GM19099 (cell line): Measurements from ENCODE around the gene ATP11A.

ENCODE experiments used
- POLR2A ChIP-seq: IDR thresholded peaks from 3 replicates; pipeline ENCODE4 v1.6.1; 2011; ENCODE audit warnings: low read depth; ENCODE audit not compliant: insufficient read length; ENCODE audit errors: extremely low read depth

Gene ATP11A

DNA sequence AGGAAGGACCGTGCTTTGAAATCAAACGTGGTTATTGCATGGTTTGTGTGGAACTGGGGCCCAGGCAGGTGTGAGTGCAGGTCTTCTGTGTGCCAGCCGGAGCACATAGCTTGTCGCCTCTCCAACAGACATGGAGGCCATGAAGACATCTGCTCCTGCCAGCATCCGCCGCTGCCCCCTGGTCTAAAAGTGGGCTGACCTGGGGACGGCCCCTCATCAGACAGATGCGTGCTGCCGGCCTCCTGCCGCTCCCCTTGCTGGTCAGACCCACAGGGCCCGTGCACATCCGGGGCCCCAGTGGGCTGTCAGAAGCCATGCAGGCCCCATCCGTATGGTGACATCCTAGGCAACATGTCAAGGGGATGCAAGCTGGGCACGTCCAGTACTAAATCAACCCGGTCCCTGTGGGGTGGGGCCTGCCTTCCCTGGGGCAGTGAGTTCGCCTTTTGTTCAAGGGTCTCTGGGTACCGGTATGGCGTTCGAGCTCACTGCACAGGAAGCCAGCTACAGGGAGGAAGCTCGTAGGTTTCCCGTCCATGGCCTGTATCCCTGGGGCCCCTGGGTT lies 191.2 kb downstream of the ATP11A start:
- no peak for TF ChIP-seq POLR2A

DNA sequence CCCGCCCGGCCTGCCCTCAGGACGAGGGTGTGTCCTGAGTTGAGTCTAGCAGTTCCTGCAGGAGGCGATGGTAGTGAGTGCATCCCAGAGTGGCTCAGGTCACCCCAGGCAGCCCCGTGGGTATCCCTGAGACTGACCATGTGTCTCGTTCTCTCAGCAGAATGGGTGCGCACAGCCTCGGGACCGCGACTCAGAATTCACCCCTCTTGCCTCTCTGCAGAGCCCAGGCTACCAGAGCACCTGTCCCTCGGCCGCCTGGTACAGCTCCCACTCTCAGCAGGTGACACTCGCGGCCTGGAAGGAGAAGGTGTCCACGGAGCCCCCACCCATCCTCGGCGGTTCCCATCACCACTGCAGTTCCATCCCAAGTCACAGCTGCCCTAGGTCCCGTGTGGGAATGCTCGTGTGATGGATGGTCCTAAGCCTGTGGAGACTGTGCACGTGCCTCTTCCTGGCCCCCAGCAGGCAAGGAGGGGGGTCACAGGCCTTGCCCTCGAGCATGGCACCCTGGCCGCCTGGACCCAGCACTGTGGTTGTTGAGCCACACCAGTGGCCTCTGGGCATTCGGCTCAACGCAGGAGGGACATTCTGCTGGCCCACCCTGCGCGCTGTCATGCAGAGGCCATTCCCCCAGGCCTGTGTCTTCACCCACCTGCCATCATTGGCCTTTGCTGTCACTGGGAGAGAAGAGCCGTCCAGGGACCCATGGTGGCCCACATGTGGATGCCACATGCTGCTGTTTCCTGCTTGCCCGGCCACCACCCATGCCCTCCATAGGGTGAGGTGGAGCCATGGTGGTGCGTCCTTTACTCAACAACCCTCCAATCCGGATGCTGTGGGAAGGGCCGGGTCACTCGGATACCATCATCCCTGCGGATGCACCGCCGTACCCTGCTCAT lies 192.1 kb downstream of the ATP11A start:
- TF ChIP-seq POLR2A: no peak

DNA sequence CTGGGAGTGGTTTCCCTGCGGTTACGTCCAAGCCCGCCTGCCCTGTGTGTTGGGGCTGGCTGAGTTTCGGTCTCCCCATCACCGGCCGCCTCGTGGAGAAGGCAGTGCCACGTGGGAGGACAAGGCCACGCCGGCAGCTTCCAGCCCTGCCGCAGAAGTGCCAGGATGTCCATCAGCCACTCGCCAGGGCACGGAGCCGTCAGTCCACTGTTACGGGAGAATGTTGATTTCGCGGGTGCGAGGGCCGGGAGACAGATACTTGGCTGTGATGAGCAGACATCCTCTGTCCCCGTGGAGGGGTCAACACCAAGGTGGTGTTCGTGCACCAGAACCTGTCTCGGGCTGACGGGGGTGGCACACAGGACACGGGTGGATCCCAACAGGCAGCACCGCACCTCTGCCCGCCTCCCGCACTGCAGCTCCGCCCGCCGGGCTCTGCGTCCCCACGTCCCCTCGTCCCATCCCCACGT lies 192.8 kb downstream of the ATP11A start:
- no peak for TF ChIP-seq POLR2A

DNA sequence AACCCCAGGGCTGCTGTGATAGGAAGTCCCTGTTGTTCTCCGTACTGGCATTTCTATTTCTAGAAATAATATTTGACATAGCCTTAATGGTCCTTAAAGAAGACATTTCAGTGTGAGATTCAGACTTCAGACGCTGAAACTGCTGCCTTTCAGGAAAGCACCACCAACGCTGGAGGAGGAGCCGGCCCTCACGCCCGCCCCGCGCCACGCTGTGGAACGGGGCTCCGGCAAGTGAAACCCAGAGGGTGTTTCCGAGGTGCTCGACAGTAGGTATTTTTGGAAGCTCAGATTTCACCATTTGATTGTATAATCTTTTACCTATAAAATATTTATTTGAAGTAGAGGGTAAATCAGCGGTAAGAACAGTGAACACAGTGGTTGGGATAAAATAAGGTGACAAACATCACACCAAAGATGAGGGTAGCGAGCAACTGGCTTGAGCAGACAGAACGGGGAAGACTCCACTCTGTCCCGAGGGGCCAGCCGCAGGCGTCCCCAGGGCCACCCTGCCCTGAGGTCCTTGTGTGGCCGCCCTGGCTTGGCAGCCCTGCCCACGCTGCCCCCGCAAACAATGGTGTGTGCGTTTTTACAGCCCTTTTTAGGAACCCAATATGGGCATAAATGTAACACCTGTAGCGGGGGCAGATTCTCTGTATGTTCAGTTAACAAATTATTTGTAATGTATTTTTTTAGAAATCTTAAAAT lies 193.6 kb downstream of the ATP11A start:
- no peak for TF ChIP-seq POLR2A

DNA sequence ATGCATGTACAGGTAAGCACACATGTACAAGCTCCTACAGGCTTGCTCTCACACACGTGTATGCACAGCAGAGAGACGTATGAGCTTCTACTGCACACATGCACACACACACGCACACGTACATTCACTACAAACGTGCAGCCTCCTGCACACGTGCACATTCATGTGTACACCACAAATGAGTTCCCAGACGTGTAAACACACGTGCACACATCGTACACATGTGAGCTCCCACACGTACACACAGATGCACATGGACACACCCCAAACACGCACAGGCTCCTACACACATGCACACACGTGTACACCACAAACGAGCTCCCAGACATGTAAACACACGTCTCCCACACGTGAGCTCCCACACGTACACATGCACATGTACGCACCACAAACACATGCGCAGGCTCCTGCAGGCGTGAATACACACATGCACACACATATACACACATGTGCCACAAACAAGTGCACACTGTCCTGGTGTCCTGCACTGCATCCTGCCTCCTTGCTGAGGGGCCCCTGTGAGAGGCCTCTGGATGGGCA lies 195.5 kb downstream of the ATP11A start:
- no peak for TF ChIP-seq POLR2A

DNA sequence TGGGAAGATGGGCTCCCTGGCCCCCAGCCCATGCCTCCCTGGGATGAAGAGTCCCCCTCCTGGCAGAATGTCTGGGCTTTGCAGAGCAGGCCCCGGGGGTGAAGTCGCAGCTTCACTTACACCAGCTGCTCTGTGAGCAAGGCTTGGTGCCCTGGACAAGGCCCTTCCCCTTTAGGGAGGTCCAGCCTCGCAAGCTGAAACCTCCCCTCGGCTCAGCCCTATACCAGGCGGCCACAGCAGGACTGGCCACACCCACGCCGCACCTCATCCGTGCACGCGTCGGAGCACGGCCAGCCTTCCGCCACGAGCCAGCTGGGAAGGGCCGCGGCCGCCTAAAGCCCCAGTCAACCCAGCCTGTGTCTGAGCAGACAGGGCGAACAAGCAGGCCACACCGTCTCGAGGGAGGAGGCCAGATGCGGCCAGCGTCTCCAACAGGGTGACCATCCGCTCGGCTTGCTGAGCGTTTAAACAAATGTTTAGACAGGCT lies 196.0 kb downstream of the ATP11A start:
- no peak for TF ChIP-seq POLR2A

DNA sequence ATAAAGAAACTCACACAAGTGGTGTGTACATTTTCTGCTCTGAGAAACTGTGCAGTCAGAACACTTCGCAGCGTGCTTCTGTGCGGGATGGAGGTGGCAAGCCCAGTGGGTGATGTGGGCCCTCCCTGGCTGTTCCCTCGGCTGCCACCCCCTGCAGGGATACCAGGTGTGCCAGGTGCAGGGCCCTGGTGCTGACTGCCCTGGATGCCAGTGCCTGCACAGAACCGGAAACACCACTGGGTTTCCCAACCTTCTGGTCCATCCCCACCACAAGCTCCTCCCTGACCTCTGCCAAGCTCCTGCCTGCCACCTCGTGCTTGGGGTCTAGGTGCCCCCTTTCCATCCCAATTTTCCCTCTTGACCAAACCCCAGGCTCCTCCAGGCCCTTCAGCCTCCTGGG lies 197.3 kb downstream of the ATP11A start:
- no peak for TF ChIP-seq POLR2A

DNA sequence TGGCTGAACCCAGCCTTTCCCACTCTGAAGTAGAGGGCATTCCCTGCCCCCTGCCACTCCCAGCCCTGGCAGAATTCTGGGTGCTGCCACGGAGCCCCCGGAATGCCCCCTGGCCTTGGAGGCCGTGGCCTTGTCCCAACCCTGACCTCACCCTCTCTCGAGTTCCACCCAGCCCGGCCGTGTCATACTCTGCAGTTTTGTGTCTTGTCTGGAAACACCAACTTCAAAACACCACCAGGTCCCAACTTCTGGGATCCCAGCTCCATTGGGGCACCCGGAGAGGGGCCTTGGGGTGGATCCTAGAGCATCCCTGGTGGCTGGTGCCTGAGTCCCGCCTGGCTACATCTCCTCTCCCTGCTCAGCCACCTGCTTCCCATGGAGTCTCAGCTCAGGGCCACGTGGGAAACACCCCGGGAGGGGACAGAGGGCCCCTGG lies 197.7 kb downstream of the ATP11A start:
- TF ChIP-seq POLR2A: no peak

DNA sequence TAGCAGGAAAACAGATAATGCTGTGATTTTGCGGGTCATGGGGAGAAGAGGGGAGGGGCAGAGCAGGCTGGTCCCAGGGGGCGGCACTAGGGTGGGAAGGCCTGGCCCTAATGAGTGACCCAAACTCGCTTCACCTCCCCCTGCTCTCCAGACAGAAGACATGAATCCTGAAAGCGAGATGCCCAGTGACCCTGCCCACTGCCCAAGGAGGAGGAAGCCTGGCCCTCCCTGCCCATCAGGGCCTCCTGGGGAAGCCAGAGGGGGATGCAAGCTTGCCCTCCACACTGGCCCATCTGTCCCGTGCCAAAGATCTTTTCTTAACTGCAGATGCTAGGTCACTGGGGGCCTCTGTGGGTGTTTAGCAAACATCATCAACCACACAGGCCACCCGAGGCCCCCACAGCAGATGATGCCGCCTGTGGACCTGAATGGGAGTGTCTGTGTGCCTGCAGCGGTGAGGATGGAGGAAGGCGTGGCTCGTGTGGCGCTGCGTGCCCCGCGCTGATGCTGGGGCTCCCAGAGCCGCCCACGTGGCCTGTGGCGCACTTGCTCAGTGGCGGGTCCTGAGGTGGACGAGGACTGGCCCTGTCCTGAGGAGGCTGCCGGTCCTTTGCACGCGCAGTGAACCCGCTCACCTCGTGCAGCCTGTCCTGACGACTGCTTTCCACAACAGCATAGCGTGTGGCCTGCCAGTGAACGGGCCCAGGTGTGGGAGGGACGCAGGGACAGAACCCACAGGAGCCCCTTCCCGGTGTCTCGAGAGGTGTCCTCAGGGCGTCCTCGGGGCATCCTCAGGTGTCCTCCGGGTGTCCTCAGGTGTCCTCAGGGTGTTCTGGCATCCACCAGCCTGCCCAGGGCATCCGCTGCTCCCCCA lies 198.6 kb downstream of the ATP11A start:
- TF ChIP-seq POLR2A: no peak

DNA sequence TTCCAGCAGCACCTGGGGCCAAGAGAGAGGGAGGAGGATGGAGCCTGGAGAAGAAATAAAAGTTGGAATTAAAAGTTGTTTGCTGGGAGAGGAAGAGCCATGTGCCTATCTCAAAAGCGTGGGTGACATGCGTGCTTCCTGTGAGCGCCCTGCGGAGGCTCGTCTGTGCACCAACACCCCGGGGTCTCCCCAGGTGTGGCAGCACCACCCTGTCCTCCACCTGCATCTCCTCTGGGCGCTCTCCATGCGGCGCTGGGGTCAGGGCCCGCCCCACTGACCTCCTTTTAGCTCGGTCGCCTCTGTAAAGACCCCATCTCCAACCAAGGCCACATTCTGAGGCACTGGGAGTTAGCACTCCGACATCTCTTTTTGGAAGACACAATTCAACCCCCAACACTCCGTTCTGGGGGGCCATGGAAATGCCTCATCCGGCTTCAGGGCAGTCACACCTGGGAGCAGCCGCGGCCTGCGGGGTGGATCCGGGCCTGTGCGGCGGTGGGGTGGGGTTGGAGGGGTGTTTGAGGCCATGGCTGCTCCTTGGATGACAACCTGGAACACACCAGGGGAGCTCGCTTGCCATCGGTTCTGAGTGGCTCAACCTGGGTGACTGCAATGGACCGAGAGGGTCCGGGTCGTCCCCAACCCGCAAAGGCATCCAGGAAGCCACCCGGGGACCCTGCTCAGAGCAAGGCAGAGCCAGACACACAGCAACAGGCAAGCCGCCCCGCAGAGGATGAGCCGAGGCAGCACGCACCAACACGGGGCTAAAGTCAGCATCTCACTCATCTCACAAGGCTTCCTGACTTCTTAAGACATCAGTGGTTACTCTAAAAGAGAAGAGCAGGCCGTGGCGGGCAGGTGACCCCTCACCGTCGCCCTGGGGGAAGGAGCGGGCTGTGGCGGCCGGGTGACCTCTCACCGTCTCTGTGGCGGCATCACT lies 199.8 kb downstream of the ATP11A start:
- no peak for TF ChIP-seq POLR2A

DNA sequence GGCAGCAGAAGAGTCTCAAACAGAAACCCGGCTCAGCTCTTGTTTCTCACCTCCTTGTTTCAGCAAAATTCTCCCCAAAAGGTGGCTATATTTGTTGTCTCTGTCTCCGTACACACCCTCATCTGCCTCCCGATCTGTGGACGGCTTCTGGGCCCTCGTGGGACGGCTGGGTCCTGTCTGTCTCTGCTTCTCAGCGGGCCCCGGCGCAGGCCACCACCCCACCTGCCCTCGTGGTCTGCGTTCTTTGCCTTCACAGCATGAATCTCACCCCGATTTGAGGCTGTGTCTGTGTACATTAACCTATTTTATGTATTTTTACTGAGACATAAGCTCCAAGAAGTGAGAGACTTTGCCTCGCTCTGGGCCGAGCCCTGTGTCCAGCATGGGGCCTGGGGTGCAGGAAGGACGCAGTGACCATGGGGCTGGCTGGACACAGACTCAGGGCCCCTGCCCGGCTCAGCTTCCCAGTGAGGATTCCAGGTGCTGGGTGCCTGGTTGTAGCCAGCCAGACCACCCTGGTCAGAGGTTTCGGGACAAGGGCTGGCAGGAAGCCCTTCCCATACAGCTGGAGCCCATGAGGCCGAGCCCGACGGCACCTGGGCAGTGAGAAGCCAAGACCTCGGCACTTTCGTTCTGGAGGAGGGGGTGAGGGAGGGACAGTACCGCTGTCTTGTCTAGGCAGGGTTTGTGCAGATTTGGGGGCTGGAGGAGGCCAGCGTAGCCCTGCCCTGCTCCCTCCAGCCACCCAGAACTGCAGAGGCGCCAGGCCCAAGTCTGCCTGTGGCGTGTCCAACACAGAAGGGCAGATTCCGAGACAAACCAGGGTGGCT lies 200.7 kb downstream of the ATP11A start:
- TF ChIP-seq POLR2A: no peak
